ENCODE data around the gene FGGY. TPM values are rescaled to one million over a fixed set of nuclear protein-coding genes. Genes with fewer than 3 reads are reported as not detected.
"Not testable (repeated sequence)": the region's sequence is repeated elsewhere in the genome, so short reads cannot be mapped to it uniquely, and the experiment has no call there.

The FGGY gene
- polyA plus RNA-seq, 1 donor: 11.6 TPM

DNA sequence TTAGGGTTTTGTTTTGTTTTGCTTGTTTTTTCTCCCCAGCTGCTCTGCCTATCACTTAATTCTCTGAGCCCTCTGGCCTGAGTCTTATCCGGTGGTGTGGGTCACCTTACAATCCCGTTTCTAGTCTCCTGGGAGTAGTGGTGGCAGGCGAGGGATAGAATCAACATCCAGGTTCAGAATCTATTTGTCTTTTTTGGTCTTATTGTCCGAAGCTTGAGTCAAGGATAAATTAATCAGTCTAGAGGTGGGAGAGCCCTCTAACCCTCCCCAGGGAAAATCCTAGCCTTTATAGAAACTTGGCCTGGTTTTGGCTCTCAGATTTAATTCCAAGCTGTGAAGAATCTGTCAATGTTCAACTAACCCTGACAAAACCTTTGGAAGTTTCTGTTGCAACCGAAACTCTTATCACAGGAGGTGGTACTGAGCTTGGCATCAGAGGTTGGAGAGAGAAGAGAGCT, 246.3 kb downstream of the FGGY start:
- DNase-seq (ENCODE audit: low read depth): no peak

DNA sequence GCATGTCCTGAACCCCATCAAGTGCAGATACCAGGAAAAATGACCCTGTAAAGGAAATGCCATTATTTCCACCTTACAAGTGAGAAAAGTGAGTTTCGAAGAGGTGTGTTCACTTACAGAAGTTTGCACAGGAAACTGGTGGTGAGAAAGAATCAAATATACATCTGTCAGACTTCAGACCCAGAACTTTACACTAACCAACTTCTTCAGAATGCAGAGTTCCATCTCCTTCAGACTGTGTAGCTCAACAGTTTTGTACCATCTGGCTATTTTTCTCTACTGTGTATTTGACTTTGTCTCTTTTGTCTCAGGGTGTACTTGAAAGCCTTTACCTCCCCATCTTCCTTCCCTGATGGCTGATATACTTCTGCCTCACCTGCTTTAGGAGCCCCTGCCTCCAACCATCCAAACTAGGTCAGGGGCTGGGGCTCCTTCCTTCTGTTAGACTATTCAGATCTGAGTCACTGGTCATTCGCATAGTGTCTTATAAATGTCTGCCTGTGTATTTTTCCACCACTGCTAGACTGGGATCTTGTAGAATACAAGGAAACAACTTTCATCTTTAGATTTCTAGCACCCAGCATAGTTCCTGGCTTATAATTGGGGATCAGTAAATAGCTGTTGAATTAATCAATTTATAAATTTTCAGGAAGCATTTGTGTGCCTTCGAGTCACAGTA, 247.9 kb downstream of the FGGY start:
- DNase-seq (ENCODE audit: low read depth): no peak

DNA sequence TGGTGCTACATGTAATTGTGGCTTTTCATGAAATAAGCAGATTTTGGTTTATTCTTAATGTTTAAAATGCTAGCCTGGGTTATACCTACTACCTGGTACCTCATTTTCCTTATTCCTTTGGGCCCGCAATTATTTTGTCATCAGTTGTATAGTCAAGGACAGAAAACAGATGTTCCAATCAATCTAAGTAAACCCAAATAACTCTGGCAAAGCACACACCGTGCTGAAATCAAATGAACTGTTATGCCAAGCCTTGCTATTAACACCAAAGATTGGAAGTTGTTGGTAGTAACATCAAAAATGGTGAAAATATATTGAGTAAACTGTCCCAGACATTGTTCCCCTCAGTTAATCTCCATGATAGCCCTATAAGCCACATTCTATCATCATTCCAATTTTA, 248.9 kb downstream of the FGGY start:
- no peak for DNase-seq (ENCODE audit: low read depth)

DNA sequence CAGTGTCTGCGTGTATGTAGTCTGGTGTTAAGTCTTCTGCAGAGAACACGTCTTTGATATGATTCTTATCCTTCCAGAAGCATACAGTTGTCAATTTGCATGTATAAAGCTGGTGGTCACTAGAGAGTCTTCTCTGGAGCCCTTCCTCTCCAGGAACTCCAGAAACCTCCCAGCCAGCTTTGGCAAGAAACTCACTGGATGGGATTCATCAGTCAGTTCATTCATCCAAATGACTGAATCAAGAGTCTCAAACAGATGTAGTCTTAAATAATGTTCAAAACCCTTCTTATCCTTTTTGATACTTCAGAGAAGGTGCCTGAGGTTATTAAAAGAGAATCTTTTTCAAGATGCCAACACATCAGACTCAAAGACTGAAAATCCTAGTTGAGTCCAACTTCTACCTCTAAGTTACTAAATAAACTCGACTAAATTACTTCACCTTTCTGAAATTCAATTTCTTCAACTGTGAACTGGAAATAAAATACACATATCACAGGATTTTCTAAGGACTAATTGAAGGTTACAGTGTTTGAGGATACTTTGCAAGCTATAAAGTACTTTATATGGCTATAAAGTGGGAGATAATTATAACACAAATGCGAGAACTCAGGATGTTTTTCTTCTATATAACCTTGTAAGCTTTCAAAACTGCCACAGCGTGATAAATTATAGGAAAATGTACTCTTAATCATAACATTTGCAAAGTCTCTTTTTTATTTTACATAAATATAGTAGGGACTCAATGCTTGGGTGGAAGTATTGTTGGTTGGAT, 252.4 kb downstream of the FGGY start:
- DNase-seq (ENCODE audit: low read depth): no peak

DNA sequence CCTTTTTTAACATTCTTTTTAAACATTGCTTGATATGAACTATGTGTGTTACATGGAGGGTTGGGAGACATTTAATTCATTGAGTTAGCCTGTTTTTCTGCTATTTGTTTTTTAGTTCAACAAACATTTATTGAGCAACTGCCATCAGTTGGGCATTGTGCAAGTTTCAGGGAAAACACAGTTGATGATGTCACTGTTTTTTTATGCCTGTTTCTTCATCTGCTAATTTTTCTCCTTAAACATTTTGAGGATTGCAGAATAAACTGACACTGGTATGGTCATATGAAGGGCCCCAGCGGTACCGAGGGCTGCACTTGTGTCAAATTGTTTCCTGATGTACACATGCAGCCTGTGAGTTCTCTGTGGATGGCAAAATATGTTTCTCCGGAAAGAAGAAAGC, 253.0 kb downstream of the FGGY start:
- no peak for DNase-seq (ENCODE audit: low read depth)

DNA sequence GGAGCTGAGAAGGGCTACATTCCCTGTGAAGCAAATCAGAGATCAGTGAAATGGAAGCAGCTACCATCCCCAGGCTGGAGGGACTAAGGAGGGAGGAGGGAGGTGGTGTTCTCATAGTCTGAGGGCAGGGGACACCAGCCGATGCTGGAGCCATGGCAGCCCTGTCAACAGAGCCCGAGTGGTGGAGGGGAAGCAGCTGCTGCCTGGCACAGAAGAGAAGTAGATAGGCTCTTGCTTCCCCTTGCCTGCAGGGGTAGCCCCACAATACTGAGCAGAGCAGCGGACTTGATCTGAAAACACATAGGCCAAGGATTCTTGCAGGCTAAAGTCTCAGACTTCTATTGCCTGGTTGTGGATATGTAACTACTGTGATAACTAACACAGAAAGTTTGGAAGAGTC, 255.1 kb downstream of the FGGY start:
- DNase-seq (ENCODE audit: low read depth): no peak

DNA sequence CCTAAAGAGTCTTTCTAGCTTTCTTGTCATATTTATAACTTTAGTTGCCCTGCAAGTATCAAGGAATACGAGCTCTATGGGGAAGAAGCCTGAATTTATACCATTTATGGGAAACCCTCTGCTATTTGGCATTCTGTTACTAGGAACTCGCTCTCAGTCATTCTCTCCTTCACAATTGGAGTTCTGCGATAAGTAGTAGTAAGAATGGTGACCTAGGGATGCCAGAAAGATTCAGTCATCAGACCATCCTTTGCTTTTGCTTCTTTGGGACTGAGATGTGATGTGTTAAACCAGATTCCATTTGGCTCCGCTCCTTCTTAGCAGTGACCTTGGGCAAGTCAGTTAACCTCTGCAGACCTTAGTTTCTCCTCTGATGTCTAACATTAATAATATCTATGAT, 256.5 kb downstream of the FGGY start:
- DNase-seq (ENCODE audit: low read depth): no peak

DNA sequence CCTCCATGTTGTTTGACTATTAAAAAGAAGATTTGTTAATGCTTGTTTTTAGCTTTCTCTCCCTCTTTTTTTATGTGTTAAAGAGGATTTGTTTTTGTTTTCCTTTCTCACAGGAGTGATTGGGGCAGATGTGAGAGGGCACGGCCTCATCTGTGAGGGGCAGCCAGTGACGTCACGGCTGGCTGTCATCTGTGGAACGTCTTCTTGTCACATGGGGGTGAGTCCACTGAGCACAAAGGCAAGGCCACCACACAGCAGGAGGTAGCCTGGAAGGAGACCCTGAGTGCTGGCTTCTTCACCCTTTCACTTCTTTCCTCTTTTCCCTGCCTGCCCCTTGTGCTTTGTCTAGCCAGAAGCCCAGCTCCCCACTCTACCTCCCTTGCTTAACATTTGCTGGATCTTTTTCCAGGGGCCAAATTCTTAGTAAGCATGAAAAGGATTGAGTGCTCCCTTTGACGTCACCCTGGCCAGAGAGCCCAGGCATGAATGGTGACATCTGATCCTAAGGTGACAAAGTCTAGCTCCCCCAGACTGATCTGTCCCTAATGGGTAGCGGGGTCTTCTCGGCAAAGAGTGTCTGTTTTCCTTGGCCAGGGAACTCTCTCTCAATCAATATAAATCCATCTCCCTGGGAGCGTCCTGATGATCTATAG, 257.2 kb downstream of the FGGY start:
- no peak for DNase-seq (ENCODE audit: low read depth)

DNA sequence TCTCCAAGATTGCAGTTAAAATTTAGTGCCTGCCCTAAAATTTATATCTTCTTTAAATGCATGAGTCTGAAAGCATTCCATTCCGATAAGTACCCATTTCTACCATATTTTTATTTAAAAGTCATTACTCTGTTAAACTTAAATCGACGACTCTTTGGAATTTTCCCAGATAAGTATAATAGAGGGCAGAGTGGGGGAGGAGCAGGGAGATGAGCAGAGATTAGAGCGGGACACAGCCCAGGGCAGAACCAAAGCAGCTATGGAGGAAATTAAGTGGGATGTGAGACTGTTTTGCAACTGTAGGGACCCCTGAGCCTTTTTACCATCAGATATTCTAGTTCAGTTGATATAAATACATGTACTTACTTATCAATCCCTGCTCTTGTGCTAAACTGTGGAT, 257.9 kb downstream of the FGGY start:
- no peak for DNase-seq (ENCODE audit: low read depth)

DNA sequence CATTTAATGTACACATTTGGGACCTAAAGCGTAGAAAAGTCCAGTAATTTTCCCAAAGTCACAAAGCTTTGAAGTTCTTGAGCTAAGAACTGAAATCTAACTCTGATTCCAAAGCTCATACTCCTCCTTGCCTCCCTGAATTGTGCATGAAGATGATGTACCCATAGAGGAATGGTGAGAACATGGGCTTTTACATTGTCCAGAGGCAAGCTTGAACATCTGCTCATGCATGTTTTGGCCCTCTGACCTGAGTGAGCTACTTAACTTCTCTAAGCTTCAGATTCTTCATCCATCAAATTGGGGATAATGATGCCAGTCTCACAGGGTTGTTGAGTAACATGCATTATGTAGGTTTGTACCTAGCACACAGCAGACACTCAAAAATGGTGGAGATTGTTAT, 259.5 kb downstream of the FGGY start:
- DNase-seq (ENCODE audit: low read depth): no peak

DNA sequence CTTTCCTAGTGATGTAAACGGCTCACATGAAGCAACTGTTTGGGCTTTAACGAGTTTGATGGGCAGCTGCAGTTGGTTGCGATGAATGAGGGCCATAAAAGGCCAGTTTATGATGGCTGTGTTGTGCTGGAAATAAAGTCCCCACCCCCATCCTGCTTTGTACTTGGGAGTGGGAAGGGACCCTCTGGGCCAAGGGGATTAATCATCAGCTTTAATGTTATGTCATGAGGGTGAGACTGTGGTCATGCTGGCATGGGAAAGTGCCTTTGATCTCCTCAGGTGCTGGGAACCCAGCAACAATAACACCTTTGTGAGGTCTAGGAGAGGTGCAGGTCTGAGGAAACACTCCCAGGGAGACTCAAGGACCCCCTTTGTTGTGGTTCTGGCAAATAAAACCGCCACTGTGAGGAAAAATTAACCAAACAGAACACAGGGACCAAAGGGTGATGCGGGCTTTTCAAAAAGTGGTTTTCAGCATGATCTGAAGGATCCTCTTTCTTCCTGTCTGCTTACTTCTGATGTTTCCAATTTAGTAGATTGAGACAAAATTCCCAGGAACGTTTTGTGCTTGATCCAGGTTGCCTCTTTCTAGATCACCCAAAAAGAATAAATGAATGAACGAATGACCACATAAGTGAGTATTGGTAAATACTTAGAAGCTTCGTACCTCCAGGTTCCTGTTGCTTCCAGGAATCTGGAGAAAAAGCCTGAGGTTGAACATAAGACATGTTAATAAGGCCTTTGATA, 260.1 kb downstream of the FGGY start:
- no peak for DNase-seq (ENCODE audit: low read depth)

DNA sequence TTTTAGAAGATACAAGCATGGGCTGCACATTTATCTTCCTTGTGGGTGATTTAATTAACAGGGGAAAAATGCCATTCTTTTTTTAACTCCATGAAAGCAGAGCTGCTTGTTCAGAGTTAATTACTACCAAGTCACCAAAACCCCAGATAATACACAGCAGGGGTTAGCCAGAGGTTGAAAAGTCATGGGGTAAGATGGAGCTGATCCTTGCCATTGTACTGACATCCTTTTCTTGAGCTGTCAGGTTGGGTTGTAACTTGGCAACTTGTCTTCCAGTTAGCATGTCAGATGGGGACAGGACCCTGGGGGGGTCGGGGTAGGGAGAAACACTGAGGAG, 260.6 kb downstream of the FGGY start:
- DNase-seq (ENCODE audit: low read depth): no peak

DNA sequence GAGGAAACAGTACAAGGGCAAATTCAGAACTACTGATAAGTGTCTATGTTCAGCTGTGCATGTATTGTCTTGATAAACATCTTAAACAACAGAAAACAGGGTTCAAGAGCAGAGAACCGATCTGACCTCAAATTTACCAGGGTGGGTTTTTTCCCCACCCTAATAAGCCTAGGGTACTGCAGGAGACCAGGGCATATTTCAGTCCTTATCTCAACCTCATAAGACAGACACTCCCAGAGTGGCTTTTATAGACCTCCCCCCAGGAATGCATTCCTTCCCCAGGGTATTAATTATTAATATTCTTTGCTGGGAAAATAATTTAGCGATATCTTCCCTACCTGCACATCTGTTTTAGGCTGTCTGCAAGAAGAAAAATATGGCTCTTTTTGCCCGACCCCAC, 261.7 kb downstream of the FGGY start:
- not testable (repeated sequence) for DNase-seq (ENCODE audit: low read depth)

DNA sequence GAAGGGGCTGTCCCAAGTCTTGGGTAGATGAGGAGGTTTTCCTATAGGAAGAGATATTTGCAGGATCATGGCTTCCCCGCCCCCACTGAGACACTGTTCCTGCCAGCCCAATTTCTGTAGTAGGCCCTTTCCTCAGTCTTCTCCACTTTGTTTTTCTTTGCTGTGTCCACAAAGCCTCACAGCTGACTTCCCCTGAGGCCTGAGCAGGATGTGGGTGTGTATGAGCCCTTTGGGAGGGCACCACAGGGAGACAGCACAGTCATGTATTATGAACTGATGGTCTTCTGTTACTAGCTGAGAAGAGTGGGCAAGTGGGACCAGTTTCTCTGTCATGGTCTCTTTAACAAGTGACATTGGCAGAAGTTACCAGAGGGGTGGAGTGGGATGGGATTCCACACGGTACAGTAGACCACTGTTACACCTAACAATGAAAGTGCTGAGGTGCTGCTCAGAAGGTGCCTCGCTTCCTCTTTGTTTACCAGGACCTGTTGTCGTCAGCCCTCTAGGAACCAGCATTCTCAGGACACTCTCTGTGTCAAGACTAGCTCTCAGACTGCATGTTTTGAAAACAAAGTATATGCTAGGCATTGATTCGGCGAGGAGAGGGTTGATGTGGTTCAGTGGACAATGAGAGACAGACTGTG, 264.0 kb downstream of the FGGY start:
- DNase-seq (ENCODE audit: low read depth): no peak

DNA sequence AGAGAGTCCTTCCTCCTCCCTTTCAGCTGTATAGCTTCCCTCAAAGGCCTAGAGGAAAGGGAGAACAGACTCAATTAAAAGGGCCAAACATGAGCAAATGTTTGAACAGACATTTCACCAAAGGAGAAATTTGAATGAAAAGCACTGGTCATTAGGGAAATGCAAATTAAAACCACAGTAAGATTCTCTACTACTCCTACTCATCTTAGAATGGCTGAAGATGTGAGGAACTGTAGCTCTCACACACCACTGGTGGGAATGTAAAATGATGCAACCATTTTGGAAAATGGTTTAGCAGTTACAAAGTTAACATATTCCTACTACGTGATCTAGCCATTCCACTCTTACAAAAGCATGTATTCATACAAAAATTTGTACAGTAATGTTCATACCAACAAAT, 264.9 kb downstream of the FGGY start:
- no peak for DNase-seq (ENCODE audit: low read depth)

DNA sequence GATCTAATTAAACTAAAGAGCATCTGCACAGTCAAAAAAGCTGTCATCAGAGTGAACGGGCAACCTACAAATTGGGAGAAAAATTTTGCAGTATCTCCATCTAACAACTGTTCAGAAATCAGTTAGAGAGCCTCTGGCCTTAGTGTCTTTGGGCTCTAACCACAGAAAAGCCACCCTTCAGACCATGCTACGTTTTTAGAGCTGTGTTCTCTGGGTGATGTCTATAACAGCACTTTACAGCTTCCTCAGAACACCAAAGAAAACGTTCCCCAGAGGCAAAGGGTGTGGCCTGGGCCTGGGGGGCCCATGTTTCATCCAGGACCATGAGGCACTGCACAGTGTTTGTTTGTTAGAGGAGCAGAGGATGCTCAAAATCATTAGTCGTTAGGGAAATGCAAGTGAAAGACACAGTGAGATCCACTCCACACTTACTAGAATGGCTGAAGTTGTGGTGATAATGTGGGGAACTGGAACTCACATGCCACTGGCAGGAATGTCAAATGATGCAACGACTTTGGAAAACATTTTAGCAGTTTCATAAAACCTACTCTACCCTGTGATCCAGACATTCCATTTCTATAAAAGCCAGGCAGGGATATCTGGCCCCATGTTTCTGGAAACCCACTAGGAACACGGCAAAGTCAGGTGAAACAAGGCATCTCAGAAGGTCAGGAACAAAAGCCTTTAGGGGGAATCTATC, 267.4 kb downstream of the FGGY start:
- no peak for DNase-seq (ENCODE audit: low read depth)

DNA sequence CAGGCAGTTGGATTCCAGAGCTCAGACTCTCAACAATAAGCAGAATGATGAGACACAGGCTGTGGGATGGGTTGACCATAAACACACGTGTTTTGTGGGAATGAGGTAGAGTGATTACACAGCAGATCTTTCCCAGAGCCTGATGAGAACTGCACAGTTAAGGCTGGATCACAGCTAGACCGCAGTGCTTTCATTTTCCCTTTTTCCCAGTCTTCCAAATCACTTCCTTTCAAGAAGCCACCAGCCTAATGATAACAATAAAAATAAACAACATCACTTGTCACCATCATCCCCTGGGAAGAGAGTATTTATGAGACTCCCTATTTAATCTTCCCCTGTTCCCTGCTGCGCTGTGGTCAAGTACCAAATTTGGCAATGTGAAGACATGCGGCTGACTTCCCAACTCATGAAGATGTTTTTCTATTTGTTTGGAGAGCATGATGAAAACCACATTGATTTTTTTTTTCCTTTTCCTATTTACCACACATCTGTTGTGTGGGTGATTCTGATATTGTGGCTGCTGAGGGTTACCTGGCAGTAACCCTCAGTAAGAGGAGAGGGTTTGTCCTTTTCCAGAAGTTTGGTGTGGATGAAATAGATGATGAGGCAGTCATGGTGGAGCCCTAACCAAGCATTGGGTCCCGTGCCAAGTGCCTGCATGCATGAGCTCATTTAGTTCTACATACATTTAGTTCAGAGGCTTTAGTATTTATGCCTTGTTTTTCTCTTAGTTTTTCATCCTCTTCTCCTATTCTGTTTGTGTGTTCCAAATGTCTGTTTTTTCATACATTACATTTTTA, 268.9 kb downstream of the FGGY start:
- DNase-seq (ENCODE audit: low read depth): no peak

DNA sequence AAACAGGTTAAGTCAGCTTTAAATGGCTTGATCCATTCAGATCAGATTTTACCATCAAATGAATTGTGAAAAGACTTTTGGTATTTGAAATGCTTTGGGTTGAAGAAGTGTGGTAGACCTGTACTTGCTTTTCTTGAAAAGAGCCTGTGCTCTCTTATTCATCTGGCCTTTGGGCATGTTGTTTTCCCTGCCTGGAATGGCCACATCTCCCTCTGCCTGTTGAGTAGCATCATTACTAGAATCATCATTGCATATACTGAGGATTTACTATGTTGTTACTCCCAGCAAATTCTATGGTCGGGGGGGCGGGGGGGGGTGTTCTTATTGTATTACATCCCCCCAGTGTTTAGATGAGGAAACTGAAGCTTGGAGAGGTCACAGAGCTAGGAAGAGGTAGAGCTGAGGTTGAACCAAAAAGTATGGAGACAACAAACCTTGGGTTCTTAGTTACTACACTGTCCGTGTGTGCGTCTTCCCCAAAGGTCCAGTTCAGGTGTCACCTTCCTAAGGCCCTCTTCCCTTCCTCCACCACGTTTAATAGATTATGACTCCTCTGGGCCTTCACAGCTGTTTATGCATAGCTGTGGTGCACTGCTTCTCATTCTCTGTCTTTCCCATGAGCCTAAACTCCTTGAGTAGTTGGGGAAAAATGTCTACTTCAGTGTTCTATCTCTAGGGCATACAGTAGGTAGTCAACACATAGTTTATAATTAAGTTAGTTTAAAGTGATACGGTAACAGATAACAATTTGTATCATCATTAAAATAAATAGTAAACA, 271.5 kb downstream of the FGGY start:
- no peak for DNase-seq (ENCODE audit: low read depth)

DNA sequence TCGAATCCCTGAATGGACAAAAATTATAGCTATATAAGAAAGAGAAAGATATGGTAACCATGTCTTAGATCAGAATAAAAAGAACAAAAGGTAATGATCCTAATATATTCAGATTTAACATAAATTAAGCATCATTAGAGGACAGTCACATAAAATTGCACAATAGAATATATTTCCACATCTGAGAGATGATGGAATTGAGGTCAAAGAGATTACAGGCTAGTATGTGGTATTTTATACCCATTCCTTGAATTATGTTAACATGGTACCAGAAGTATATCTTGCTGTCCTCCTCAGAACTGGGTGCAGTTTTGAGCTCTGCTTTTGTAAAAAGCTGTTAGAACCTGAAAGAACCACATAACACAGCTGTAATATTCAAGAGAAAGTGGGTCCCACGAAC, 272.3 kb downstream of the FGGY start:
- no peak for DNase-seq (ENCODE audit: low read depth)

DNA sequence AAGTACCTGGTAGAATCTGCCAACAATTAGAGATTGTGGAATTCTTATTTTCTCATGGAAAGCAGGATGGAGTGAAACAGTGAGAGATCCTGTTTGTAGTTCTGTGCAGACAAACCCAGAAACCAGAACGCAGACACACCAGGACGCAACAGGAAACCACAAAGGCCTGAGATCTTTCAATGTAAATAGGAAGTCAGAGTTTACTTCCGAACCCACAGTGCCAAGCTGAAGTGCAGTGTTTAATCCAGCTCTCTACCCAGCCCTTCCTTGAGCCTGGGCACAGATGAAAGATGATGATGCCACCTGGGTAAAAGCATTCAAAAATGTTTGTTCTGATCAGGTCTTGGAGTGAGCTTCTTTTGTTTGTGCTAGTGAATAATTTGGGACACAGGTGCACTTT, 273.6 kb downstream of the FGGY start:
- no peak for DNase-seq (ENCODE audit: low read depth)

Data from forelimb muscle (tissue), 1 donor.